ENCODE results near the gene RPL7L1.

The RPL7L1 gene

GRCh38 chr6:42933205-42933604 lies 53.8 kb downstream of the RPL7L1 start:
- no peak for DNase-seq

DNA sequence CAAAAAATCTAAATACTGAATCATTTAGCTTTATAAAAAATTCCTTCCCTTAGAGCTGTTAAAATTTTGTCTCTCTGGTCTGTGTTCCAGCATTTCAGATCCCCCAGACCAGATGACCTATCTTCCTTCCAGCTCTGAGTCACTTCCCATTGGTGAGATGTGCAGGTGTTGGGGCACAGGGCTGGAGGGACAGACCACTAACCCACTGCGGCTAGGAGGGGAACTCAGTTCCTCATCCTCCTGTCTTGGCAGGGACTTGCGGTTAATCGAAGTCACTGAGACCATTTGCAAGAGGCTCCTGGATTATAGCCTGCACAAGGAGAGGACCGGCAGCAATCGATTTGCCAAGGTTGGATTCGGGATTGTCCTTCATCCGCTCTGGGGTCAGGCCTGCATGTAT lies 55.9 kb downstream of the RPL7L1 start:
- DNase-seq, result no peak

DNA sequence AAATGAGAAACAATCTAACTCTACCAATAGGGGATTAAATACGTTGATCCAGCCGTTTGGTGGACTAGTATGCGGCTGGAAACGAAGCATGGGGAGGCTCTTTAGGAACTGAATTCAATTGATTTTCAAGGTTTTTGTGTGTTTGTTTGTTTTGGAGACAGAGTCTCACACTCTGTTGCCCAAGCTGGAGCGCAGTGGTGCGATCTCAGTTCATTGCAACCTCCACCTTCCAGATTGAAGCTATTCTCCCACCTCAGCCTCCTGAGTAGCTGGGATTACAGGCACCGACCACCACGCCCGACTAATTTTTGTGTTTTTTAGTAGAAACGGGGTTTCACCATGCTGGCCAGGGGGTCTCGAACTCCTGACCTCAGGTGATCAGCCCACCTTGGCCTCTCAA lies 57.0 kb downstream of the RPL7L1 start:
- no peak for DNase-seq

GRCh38 chr6:42937548-42938427 lies 58.4 kb downstream of the RPL7L1 start:
- DNase-seq, result no peak

- no peak for DNase-seq
These were observed 59.0 kb downstream of the RPL7L1 start for GRCh38 chr6:42938428-42938796.

GRCh38 chr6:42938987-42939809 lies 59.8 kb downstream of the RPL7L1 start:
- DNase-seq, result no peak

Data from stimulated activated naive CD4-positive, alpha-beta T cell (primary cell).